GM23338 (cell line): ENCODE data around the gene SND1.

Experiments used
- CREB1 ChIP-seq: fragments of 250-450 bp; sonication (Bioruptor Pico); IDR thresholded peaks from 2 replicates; pipeline ENCODE4 v1.5.0; 2020; ENCODE audit warnings: low read depth, mild to moderate bottlenecking, moderate library complexity
- CTCF ChIP-seq, 2 experiments: fragments of 200-600 bp in 1 of 2; sonication (generic) in 1 of 2; conservative IDR thresholded peaks; 2 replicates each; pipeline versions ENCODE4 v1.5.1 to v1.6.1; 2016 to 2017; ENCODE audit warnings: antibody characterized with exemption in 2 of 2, low read depth in 2 of 2, mild to moderate bottlenecking in 2 of 2, moderate library complexity in 1 of 2
- ETS1 ChIP-seq: IDR thresholded peaks from 2 replicates; pipeline ENCODE4 v1.6.1; 2016; ENCODE audit warnings: antibody characterized with exemption
- EZH2 ChIP-seq: fragments of 200-600 bp; sonication (generic); IDR thresholded peaks from one replicate; pipeline ENCODE4 v1.8.0; 2017; ENCODE audit warnings: antibody characterized with exemption, mild to moderate bottlenecking, low read depth; ENCODE audit not compliant: unreplicated experiment
- EZH2phosphoT487 ChIP-seq: fragments of 200-600 bp; sonication (generic); IDR thresholded peaks from one replicate; pipeline ENCODE4 v1.8.1; 2018; ENCODE audit warnings: antibody characterized with exemption; ENCODE audit not compliant: unreplicated experiment
- JUNB ChIP-seq: IDR thresholded peaks from one replicate; pipeline ENCODE4 v1.6.1; 2016; ENCODE audit warnings: antibody characterized with exemption; ENCODE audit not compliant: unreplicated experiment
- NANOG ChIP-seq: IDR thresholded peaks from 2 replicates; pipeline ENCODE4 v1.6.1; 2016; ENCODE audit warnings: antibody characterized with exemption, borderline replicate concordance
- POLR2AphosphoS5 ChIP-seq: IDR thresholded peaks from 2 replicates; pipeline ENCODE4 v1.6.1; 2016; ENCODE audit warnings: antibody characterized with exemption, low read depth
- REST ChIP-seq: IDR thresholded peaks from one replicate; pipeline ENCODE4 v1.6.1; 2018; ENCODE audit warnings: antibody characterized with exemption; ENCODE audit not compliant: unreplicated experiment
- STAT1 ChIP-seq: IDR thresholded peaks from one replicate; pipeline ENCODE4 v1.6.1; 2016; ENCODE audit warnings: antibody characterized with exemption; ENCODE audit not compliant: unreplicated experiment
- ZNF114 ChIP-seq: fragments of 250-450 bp; sonication (Bioruptor Pico); IDR thresholded peaks from 2 replicates; pipeline ENCODE4 v1.5.0; 2020; ENCODE audit warnings: mild to moderate bottlenecking, moderate library complexity
- ZNF331 ChIP-seq: fragments of 250-450 bp; sonication (Bioruptor Pico); IDR thresholded peaks from 2 replicates; pipeline ENCODE4 v1.5.0; 2020; ENCODE audit warnings: low read depth, mild to moderate bottlenecking, moderate library complexity

- TF ChIP-seq CTCF (conservative IDR thresholded peaks at IDR 0.05; ENCODE audit: low read depth in 2 of 2) (no peak), POLR2AphosphoS5 (no peak), EZH2 (no peak), CREB1 (no peak), STAT1 (no peak), ETS1 (no peak), EZH2phosphoT487 (no peak), ZNF114 (CRISPR knock-in tag) (no peak), REST (no peak), JUNB (no peak), NANOG (no peak), ZNF331 (CRISPR knock-in tag) (no peak)
Measured at GRCh38 chr7:127967281-127967680, 315.3 kb downstream of the SND1 start.
